Fibroblast of mammary gland (primary cell): ENCODE data around the gene NEURL1.

Source experiments
- DNase-seq: peaks from one replicate; pipeline ENCODE4 v3.0.0-alpha.2; 2010; ENCODE audit warnings: low read depth
- H3K4me3 ChIP-seq: 2 replicates; pipeline ENCODE4 v1.5.1; 2011; ENCODE audit warnings: low read depth, mild to moderate bottlenecking, low read length, moderate library complexity; ENCODE audit not compliant: control insufficient read depth
- CTCF ChIP-seq: conservative IDR thresholded peaks from 2 replicates; pipeline ENCODE4 v1.5.1; 2011; ENCODE audit warnings: low read depth, low read length, inconsistent platforms; ENCODE audit not compliant: control insufficient read depth, insufficient read depth

Gene NEURL1

GRCh38 chr10:103612462-103613365, 119.2 kb downstream of the NEURL1 start:
- no peak overlapping the region for H3K4me3 ChIP-seq
- peak; percentile 25 for TF ChIP-seq CTCF
- peak; percentile 92 for DNase-seq

GRCh38 chr10:103613616-103614015, 120.1 kb downstream of the NEURL1 start:
- H3K4me3 ChIP-seq = no peak overlapping the region
- DNase-seq = no peak
- TF ChIP-seq CTCF = no peak

GRCh38 chr10:103614306-103615158, 121.0 kb downstream of the NEURL1 start:
- H3K4me3 ChIP-seq = no peak overlapping the region
- peak; percentile 36 for DNase-seq
- TF ChIP-seq CTCF = no peak

GRCh38 chr10:103616705-103617601, 123.4 kb downstream of the NEURL1 start:
- H3K4me3 ChIP-seq = no peak overlapping the region
- peak; percentile 98 for DNase-seq

GRCh38 chr10:103617602-103618385, 124.3 kb downstream of the NEURL1 start:
- H3K4me3 ChIP-seq = no peak overlapping the region
- no peak for TF ChIP-seq CTCF
- DNase-seq = no peak

More at GRCh38 chr10:103616705-103617601, 123.4 kb downstream of the NEURL1 start:
- no peak for TF ChIP-seq CTCF
